Measurements from ENCODE around the gene C17orf75. TPM values are rescaled to one million over a fixed set of nuclear protein-coding genes. Genes with fewer than 3 reads are reported as not detected.

C17orf75 gene
- total and polyA plus RNA-seq, 2 of the 4 experiments (the other 2 are of a cell fraction) = 11.5 to 16.1 TPM

DNA sequence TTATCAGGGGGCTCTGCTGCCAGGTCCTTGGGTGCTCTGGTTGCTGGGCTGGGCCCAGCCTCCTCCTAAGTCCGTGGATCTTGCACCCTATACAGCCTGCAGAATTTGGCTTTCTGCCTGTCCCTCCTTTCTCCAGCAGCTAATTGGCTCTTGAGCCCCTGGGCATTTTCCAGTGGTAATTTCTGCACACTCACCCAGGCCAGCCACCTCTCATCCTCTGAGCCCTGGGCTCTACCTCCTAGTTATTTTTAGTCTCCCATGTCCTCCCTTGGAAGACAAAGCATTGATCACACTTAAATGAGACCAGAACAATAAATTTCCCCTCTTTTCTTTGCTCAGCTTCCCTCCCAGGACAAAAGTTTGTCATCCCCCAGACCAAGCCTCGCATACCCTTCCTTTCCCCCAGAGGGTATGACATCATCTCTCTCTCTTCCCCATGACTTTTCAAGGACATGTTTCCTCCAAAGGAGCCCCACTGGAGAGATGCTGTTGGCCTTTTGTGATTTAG, 38.1 kb downstream of the C17orf75 start:
- H2AK5ac ChIP-seq (ENCODE audit: low read depth, low read length) = no peak overlapping the region

More for the DNA sequence above, 38.1 kb downstream of the C17orf75 start:
- Histone ChIP-seq H3K9ac (ENCODE audit: low read depth, low read length) (no peak overlapping the region), H3K4me3 (ENCODE audit: insufficient read depth, low read depth, low read length) (no peak overlapping the region), H2AFZ (replicated peaks; ENCODE audit: low read length, poor library complexity) (no peak overlapping the region), H4K8ac (ENCODE audit: low read depth in 2 of 2, low read length in 2 of 2) (no peak overlapping the region), H3K27me3 (ENCODE audit: control insufficient read depth, insufficient read depth, low read length) (peaks cover 45% of the 10 kb centered on the region), H3K14ac (replicated peaks; ENCODE audit: low read depth, low read length) (no peak overlapping the region), H3K4me2 (ENCODE audit: low read depth, low read length) (no peak overlapping the region), H2BK5ac (ENCODE audit: low read depth, low read length, poor library complexity, severe bottlenecking) (no peak overlapping the region), H3K9me1 (ENCODE audit: insufficient read depth, low read length) (no peaks in the 10 kb centered on the region; the same call in 1 of the 2 replicates), H3K23ac (ENCODE audit: low read depth, low read length) (no peak overlapping the region), H4K91ac (ENCODE audit: insufficient read depth, low read depth, low read length) (no peak overlapping the region), H2BK15ac (ENCODE audit: low read depth, low read length) (no peak overlapping the region), H3K79me1 (ENCODE audit: low read depth in 1 of 2, low read length in 2 of 2) (no peaks in the 10 kb centered on the region), H3K9me3 (ENCODE audit: control insufficient read depth, insufficient read depth, low read length) (no peaks in the 10 kb centered on the region), H3K27ac (ENCODE audit: insufficient read depth, low read length) (no peak overlapping the region), H3K4ac (ENCODE audit: low read depth, low read length) (no peak overlapping the region), H2AK9ac (replicated peaks; ENCODE audit: low read depth, low read length, poor library complexity) (no peak overlapping the region), H4K20me1 (ENCODE audit: insufficient read depth, low read length) (no peaks in the 10 kb centered on the region), H3K56ac (ENCODE audit: extremely low read depth, insufficient read depth, low read length) (no peak overlapping the region), H2BK20ac (ENCODE audit: low read depth, low read length) (no peak overlapping the region), H2BK120ac (ENCODE audit: low read depth, low read length) (no peak overlapping the region), H3K36me3 (ENCODE audit: control insufficient read depth, insufficient read depth, low read length) (no peaks in the 10 kb centered on the region), H3K18ac (ENCODE audit: low read depth, low read length) (no peak overlapping the region), H4K5ac (ENCODE audit: low read depth, low read length) (no peak overlapping the region), H3K4me1 (ENCODE audit: control insufficient read depth, insufficient read depth, low read length) (no peaks in the 10 kb centered on the region)
- dilution Hi-C loops (cut with HindIII; ENCODE audit: low sequenced_read_pairs, unreplicated experiment) (no loop called here), in situ Hi-C loops (cut with MboI; ENCODE audit: low sequenced_read_pairs) (no loop called here), intact Hi-C loops (cut with micrococcal nuclease) (no loop called here)
- TF ChIP-seq ELK1 (IDR thresholded peaks at IDR 0.05; ENCODE audit: borderline replicate concordance, low read depth, low read length) = no peak
- TF ChIP-seq MAFK (IDR thresholded peaks at IDR 0.05; ENCODE audit: low read depth, low read length) = no peak
- no peak for TF ChIP-seq BHLHE40 (IDR thresholded peaks at IDR 0.05; ENCODE audit: low read depth, low read length)
- no peak for TF ChIP-seq CTCF (conservative IDR thresholded peaks at IDR 0.05; ENCODE audit: low read depth, low read length)
- TF ChIP-seq SMC3 (IDR thresholded peaks at IDR 0.05; ENCODE audit: low read depth, low read length) = no peak
- no peak for TF ChIP-seq RFX5 (IDR thresholded peaks at IDR 0.05; ENCODE audit: low read depth, low read length)
- TF ChIP-seq CHD1 (IDR thresholded peaks at IDR 0.05; ENCODE audit: low read depth, low read length) = no peak
- TF ChIP-seq NFE2L2 (IDR thresholded peaks at IDR 0.05; ENCODE audit: low read depth, low read length) = no peak
- no peak for TF ChIP-seq MXI1 (IDR thresholded peaks at IDR 0.05; ENCODE audit: borderline replicate concordance, low read depth, low read length)
- no peak for TF ChIP-seq POLR2A (IDR thresholded peaks at IDR 0.05; ENCODE audit: low read depth, low read length)
- TF ChIP-seq FOS (IDR thresholded peaks at IDR 0.05; ENCODE audit: low read depth, low read length) = no peak
- TF ChIP-seq, protein P1, sequence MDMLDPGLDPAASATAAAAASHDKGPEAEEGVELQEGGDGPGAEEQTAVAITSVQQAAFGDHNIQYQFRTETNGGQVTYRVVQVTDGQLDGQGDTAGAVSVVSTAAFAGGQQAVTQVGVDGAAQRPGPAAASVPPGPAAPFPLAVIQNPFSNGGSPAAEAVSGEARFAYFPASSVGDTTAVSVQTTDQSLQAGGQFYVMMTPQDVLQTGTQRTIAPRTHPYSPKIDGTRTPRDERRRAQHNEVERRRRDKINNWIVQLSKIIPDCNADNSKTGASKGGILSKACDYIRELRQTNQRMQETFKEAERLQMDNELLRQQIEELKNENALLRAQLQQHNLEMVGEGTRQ (IDR thresholded peaks at IDR 0.05; ENCODE audit: low read depth, low read length) = no peak
- no peak for TF ChIP-seq MAZ (IDR thresholded peaks at IDR 0.05; ENCODE audit: borderline replicate concordance, low read depth, low read length)
- no peak for TF ChIP-seq RCOR1 (IDR thresholded peaks at IDR 0.05; ENCODE audit: insufficient replicate concordance, low read length)
- ChIA-PET CTCF (interaction anchor here (0.6 kb wide), 1 partner anchor 178 kb away, joined by 3 read pairs; no protein-coding TSS in a partner anchor), POLR2A (ENCODE audit: unreplicated experiment) (no interaction called here)
- no TSS peak for BruUV-seq (replicated peaks)
- no peak for DNase-seq
- WGBS, 2 experiments (ENCODE audit: extremely low coverage in 2 of 2, insufficient read length in 1 of 2) = 0% methylated on average over 1 of the region's 2 CpGs; no CpG with 5 or more reads in 1 of the 2 experiments
- ATAC-seq (ENCODE audit: low read depth) = no peak
